ENCODE results near the gene HPS5. TPM values are rescaled to one million over a fixed set of nuclear protein-coding genes. Genes with fewer than 3 reads are reported as not detected.
A peak's percentile ranks its signal among the peaks of the same experiment; 100 is the strongest.
"Not testable (repeated sequence)": the region's sequence is repeated elsewhere in the genome, so short reads cannot be mapped to it uniquely, and the experiment has no call there.

Gene HPS5
- total and polyA plus RNA-seq, 5 donors = 6.7 to 13.7 (median 12.5) TPM

GRCh38 chr11:18270102-18270501 is 51.8 kb downstream of the HPS5 start:
- no peak overlapping the region for H3K27ac ChIP-seq (ENCODE audit: low read length)
- H3K4me3 ChIP-seq (ENCODE audit: low read length) = no peak overlapping the region
- DNase-seq = no peak
- WGBS = 75% methylated on average over 4 of the region's 4 CpGs
- ATAC-seq = no peak
- intact Hi-C loops (cut with DNase I) = no loop called here
- peaks cover 2% of the 10 kb centered on the region for H3K4me1 ChIP-seq (ENCODE audit: control insufficient read depth, insufficient read depth, low read length)
- H3K27me3 ChIP-seq (ENCODE audit: control insufficient read depth, insufficient read depth) = no peaks in the 10 kb centered on the region
- H3K9me3 ChIP-seq (ENCODE audit: control insufficient read depth, low read length) = no peaks in the 10 kb centered on the region

GRCh38 chr11:18269252-18269651 is 52.7 kb downstream of the HPS5 start:
- 69% methylated on average over 3 of the region's 5 CpGs for WGBS
- H3K27ac ChIP-seq (ENCODE audit: low read length); H3K4me1 ChIP-seq (ENCODE audit: control insufficient read depth, insufficient read depth, low read length); H3K4me3 ChIP-seq (ENCODE audit: low read length); H3K27me3 ChIP-seq (ENCODE audit: control insufficient read depth, insufficient read depth); intact Hi-C loops (cut with DNase I); DNase-seq; H3K9me3 ChIP-seq (ENCODE audit: control insufficient read depth, low read length): not testable (repeated sequence)
- peak in 1 of 2 donors; percentile 27 for ATAC-seq

- H3K27me3 ChIP-seq (ENCODE audit: control insufficient read depth, insufficient read depth); H3K27ac ChIP-seq (ENCODE audit: low read length); H3K4me3 ChIP-seq (ENCODE audit: low read length); ATAC-seq; intact Hi-C loops (cut with DNase I); DNase-seq; H3K4me1 ChIP-seq (ENCODE audit: control insufficient read depth, insufficient read depth, low read length); H3K9me3 ChIP-seq (ENCODE audit: control insufficient read depth, low read length): not testable (repeated sequence)
- 80% methylated on average over 6 of the region's 10 CpGs for WGBS
These were observed 54.4 kb downstream of the HPS5 start for GRCh38 chr11:18267335-18268133.

- 63% methylated on average over 8 of the region's 8 CpGs for WGBS
- ATAC-seq (no peak), DNase-seq (no peak)
- H3K27me3 ChIP-seq (ENCODE audit: control insufficient read depth, insufficient read depth) = no peaks in the 10 kb centered on the region
- H3K4me1 ChIP-seq (ENCODE audit: control insufficient read depth, insufficient read depth, low read length) = peaks cover 2% of the 10 kb centered on the region
- no peak within 1 kb of the TSS for H3K27ac ChIP-seq (ENCODE audit: low read length)
- intact Hi-C loops (cut with DNase I) = no loop called here
- no peak within 1 kb of the TSS for H3K4me3 ChIP-seq (ENCODE audit: low read length)
- H3K9me3 ChIP-seq (ENCODE audit: control insufficient read depth, low read length) = no peaks in the 10 kb centered on the region
These were observed 56.0 kb downstream of the HPS5 start, which contains the start of gene SAA1 for GRCh38 chr11:18265949-18266348. TSS of gene SAA1 (plus strand) at chr11:18266264. CDS start at chr11:18266888, 624 bp downstream.

- no peaks in the 10 kb centered on the region for H3K27me3 ChIP-seq (ENCODE audit: control insufficient read depth, insufficient read depth)
- ATAC-seq (peak in 1 of 2 donors; percentile 29), DNase-seq (no peak)
- WGBS = 56% methylated on average over 1 of the region's 1 CpG
- H3K4me3 ChIP-seq (ENCODE audit: low read length) = no peak overlapping the region
- H3K4me1 ChIP-seq (ENCODE audit: control insufficient read depth, insufficient read depth, low read length) = peaks cover 2% of the 10 kb centered on the region
- no peak overlapping the region for H3K27ac ChIP-seq (ENCODE audit: low read length)
- H3K9me3 ChIP-seq (ENCODE audit: control insufficient read depth, low read length) = no peaks in the 10 kb centered on the region
- intact Hi-C loops (cut with DNase I) = no loop called here
These were observed 57.0 kb downstream of the HPS5 start for GRCh38 chr11:18264677-18265555.

- WGBS = 75% methylated on average over 4 of the region's 4 CpGs
- no peak overlapping the region for H3K4me3 ChIP-seq (ENCODE audit: low read length)
These were observed 57.9 kb downstream of the HPS5 start for GRCh38 chr11:18264035-18264434.

GRCh38 chr11:18262681-18263350 is 59.1 kb downstream of the HPS5 start:
- H3K9me3 ChIP-seq (ENCODE audit: control insufficient read depth, low read length); H3K4me1 ChIP-seq (ENCODE audit: control insufficient read depth, insufficient read depth, low read length); H3K27me3 ChIP-seq (ENCODE audit: control insufficient read depth, insufficient read depth); H3K4me3 ChIP-seq (ENCODE audit: low read length); intact Hi-C loops (cut with DNase I); H3K27ac ChIP-seq (ENCODE audit: low read length); ATAC-seq; DNase-seq: not testable (repeated sequence)
- WGBS = 68% methylated on average over 8 of the region's 8 CpGs

More at GRCh38 chr11:18264035-18264434, 57.9 kb downstream of the HPS5 start:
- no peaks in the 10 kb centered on the region for H3K9me3 ChIP-seq (ENCODE audit: control insufficient read depth, low read length)
- H3K27me3 ChIP-seq (ENCODE audit: control insufficient read depth, insufficient read depth) = no peaks in the 10 kb centered on the region
- ATAC-seq (no peak), DNase-seq (no peak)
- intact Hi-C loops (cut with DNase I) = no loop called here
- peaks cover 2% of the 10 kb centered on the region for H3K4me1 ChIP-seq (ENCODE audit: control insufficient read depth, insufficient read depth, low read length)
- no peak overlapping the region for H3K27ac ChIP-seq (ENCODE audit: low read length)

GRCh38 chr11:18261721-18262120 is 60.2 kb downstream of the HPS5 start:
- whole genome bisulfite sequencing = 96% methylated on average over 14 of the region's 14 CpGs
- DNase-seq (no peak), ATAC-seq (no peak)
- Histone ChIP-seq H3K27ac (ENCODE audit: low read length) (no peak overlapping the region), H3K27me3 (ENCODE audit: control insufficient read depth, insufficient read depth) (no peaks in the 10 kb centered on the region), H3K9me3 (ENCODE audit: control insufficient read depth, low read length) (no peaks in the 10 kb centered on the region), H3K4me1 (ENCODE audit: control insufficient read depth, insufficient read depth, low read length) (peaks cover 2% of the 10 kb centered on the region), H3K4me3 (ENCODE audit: low read length) (no peak overlapping the region)
- intact Hi-C loops (cut with DNase I) = no loop called here

- no peaks in the 10 kb centered on the region for H3K9me3 ChIP-seq (ENCODE audit: control insufficient read depth, low read length)
- intact Hi-C loops (cut with DNase I) = no loop called here
These were observed 62.7 kb downstream of the HPS5 start for GRCh38 chr11:18259259-18259658.

GRCh38 chr11:18254781-18255361 is 67.1 kb downstream of the HPS5 start:
- ATAC-seq = no peak
- H3K27me3 ChIP-seq (ENCODE audit: control insufficient read depth, insufficient read depth) = no peaks in the 10 kb centered on the region
- intact Hi-C loops (cut with DNase I) = no loop called here
- H3K9me3 ChIP-seq (ENCODE audit: control insufficient read depth, low read length) = no peaks in the 10 kb centered on the region
- no peak for DNase-seq
- H3K4me1 ChIP-seq (ENCODE audit: control insufficient read depth, insufficient read depth, low read length) = no peaks in the 10 kb centered on the region
- whole genome bisulfite sequencing = 70% methylated on average over 2 of the region's 2 CpGs
- H3K4me3 ChIP-seq (ENCODE audit: low read length) = no peak overlapping the region
- H3K27ac ChIP-seq (ENCODE audit: low read length) = no peak overlapping the region

More at GRCh38 chr11:18259259-18259658, 62.7 kb downstream of the HPS5 start:
- no peak for DNase-seq
- Histone ChIP-seq H3K27ac (ENCODE audit: low read length) (no peak overlapping the region), H3K4me3 (ENCODE audit: low read length) (no peak overlapping the region), H3K4me1 (ENCODE audit: control insufficient read depth, insufficient read depth, low read length) (no peaks in the 10 kb centered on the region), H3K27me3 (ENCODE audit: control insufficient read depth, insufficient read depth) (no peaks in the 10 kb centered on the region)
- no peak for ATAC-seq

Data from right cardiac atrium (tissue), 5 donors.